Uterus (tissue), 2 donors: ENCODE data around the gene CCNB2.

ENCODE experiments used
- CTCF ChIP-seq, 4 experiments: fragments of 200-600 bp in 2 of 4; fragments of 450-650 bp in 2 of 4; sonication (generic) in 2 of 4; IDR thresholded peaks; one replicate each; pipeline ENCODE4 v1.5.1; 2016 to 2019; ENCODE audit warnings: antibody characterized with exemption in 4 of 4, mild to moderate bottlenecking in 2 of 4, moderate library complexity in 1 of 4
- POLR2A ChIP-seq, 2 donors: fragments of 450-650 bp; IDR thresholded peaks; one replicate each; pipeline ENCODE4 v1.6.1; 2016; ENCODE audit warnings: antibody characterized with exemption in 2 of 2, mild to moderate bottlenecking in 1 of 2, moderate library complexity in 1 of 2

- TF ChIP-seq CTCF (IDR thresholded peaks at IDR 0.05) (no peak), POLR2A (IDR thresholded peaks at IDR 0.05) (no peak)
Observed at GRCh38 chr15:59115047-59115446, 10.1 kb downstream of the CCNB2 start.
